ENCODE data around the gene PLA2R1.

DNA sequence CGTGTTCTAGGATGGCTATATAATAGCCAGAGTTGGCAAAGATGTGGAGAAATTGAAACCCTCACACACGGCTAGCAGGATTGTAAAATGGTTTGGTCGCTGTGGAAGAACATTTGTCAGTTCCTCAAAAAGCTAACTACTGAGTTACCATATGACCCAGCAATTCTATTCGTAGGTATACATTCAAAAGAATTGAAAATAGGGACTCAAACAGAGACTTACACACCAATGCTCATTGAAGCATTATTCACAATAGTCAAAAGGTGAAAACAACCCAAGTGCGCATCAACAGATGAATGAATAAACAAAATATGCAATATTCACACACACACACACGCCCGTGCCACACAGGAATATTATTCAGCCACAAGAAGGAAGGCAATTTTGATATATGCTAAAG is 98.7 kb downstream of the PLA2R1 start:
- TF ChIP-seq, protein P1, sequence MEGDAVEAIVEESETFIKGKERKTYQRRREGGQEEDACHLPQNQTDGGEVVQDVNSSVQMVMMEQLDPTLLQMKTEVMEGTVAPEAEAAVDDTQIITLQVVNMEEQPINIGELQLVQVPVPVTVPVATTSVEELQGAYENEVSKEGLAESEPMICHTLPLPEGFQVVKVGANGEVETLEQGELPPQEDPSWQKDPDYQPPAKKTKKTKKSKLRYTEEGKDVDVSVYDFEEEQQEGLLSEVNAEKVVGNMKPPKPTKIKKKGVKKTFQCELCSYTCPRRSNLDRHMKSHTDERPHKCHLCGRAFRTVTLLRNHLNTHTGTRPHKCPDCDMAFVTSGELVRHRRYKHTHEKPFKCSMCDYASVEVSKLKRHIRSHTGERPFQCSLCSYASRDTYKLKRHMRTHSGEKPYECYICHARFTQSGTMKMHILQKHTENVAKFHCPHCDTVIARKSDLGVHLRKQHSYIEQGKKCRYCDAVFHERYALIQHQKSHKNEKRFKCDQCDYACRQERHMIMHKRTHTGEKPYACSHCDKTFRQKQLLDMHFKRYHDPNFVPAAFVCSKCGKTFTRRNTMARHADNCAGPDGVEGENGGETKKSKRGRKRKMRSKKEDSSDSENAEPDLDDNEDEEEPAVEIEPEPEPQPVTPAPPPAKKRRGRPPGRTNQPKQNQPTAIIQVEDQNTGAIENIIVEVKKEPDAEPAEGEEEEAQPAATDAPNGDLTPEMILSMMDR (IDR thresholded peaks at IDR 0.05; ENCODE audit: low read depth, low read length), result no peak
- no peak for TF ChIP-seq EZH2phosphoT487 (IDR thresholded peaks at IDR 0.05; ENCODE audit: low read depth)

All from OCI-LY3 (cell line).